Calu3 (cell line): ENCODE results near the gene MAOB. TPM values are rescaled to one million over a fixed set of nuclear protein-coding genes. Genes with fewer than 3 reads are reported as not detected.

Source experiments
- BruUV-seq: library from RNA; stranded (reverse); fragments of 400-500 nt; replicated peaks from 2 replicates; lab custom pipeline; 2021; lab: Mats Ljungman, UMichigan
- CTCF ChIA-PET: fragments of 300-600 bp; sonication (Branson Sonifier 250); formaldehyde crosslinking; loops from one replicate; lab custom pipeline; 2022; ENCODE audit warnings: antibody characterized with exemption; lab: Charles Lee
- DNase-seq: peaks from one replicate; pipeline ENCODE4 v3.0.0; 2022
- H3K27ac Mint-ChIP-seq: one replicate; pipeline ENCODE4 v1.8.0; 2022; ENCODE audit warnings: mixed read lengths; ENCODE audit not compliant: unreplicated experiment
- H3K27me3 Mint-ChIP-seq: one replicate; pipeline ENCODE4 v1.8.0; 2022; ENCODE audit warnings: mixed read lengths; ENCODE audit not compliant: unreplicated experiment
- H3K36me3 Mint-ChIP-seq: one replicate; pipeline ENCODE4 v1.8.0; 2022; ENCODE audit warnings: mild to moderate bottlenecking, moderate library complexity, mixed read lengths; ENCODE audit not compliant: insufficient read depth, unreplicated experiment
- H3K4me1 Mint-ChIP-seq: one replicate; pipeline ENCODE4 v1.8.0; 2022; ENCODE audit warnings: mild to moderate bottlenecking, low read depth, mixed read lengths; ENCODE audit not compliant: unreplicated experiment
- H3K4me3 Mint-ChIP-seq: one replicate; pipeline ENCODE4 v1.8.0; 2022; ENCODE audit warnings: mild to moderate bottlenecking, low read depth, moderate library complexity, mixed read lengths; ENCODE audit not compliant: unreplicated experiment
- H3K9me3 Mint-ChIP-seq: one replicate; pipeline ENCODE4 v1.8.0; 2022; ENCODE audit warnings: low read depth, mixed read lengths; ENCODE audit not compliant: unreplicated experiment
- CTCF ChIP-seq: fragments of 200-600 bp; IDR thresholded peaks from one replicate; pipeline ENCODE4 v1.8.0; 2022; ENCODE audit warnings: antibody characterized with exemption; ENCODE audit not compliant: unreplicated experiment
- intact Hi-C: fragments of 100-400 bp; cut with micrococcal nuclease; formaldehyde crosslinking; loops from one replicate; pipeline ENCODE4 v1.10.0; 2022; ENCODE audit not compliant: unreplicated experiment
- total RNA-seq: library from RNA; stranded (reverse); gene quantifications from 2 replicates; pipeline ENCODE4 v1.2.3, GENCODE V29; 2022

The MAOB gene
- total RNA-seq, 1 experiment from 2014 or later: 56.8 TPM

GRCh38 chrX:43899878-43900815 is 17.9 kb upstream of the MAOB start:
- TF ChIP-seq CTCF: no peak
- DNase-seq: no peak
- CTCF ChIA-PET: no interaction called here
- H3K4me1 Mint-ChIP-seq: no peaks in the 10 kb centered on the region
- no peaks in the 10 kb centered on the region for H3K9me3 Mint-ChIP-seq
- no TSS peak for BruUV-seq
- H3K27ac Mint-ChIP-seq: no peak overlapping the region
- intact Hi-C loops: no loop called here
- H3K4me3 Mint-ChIP-seq: no peak overlapping the region
- H3K36me3 Mint-ChIP-seq: no peaks in the 10 kb centered on the region
- H3K27me3 Mint-ChIP-seq: no peaks in the 10 kb centered on the region

GRCh38 chrX:43898406-43899035 is 16.3 kb upstream of the MAOB start:
- BruUV-seq: no TSS peak

GRCh38 chrX:43897290-43897689 is 15.0 kb upstream of the MAOB start:
- BruUV-seq: no TSS peak
- Mint-ChIP-seq H3K27ac (no peak overlapping the region), H3K4me1 (no peaks in the 10 kb centered on the region), H3K9me3 (no peaks in the 10 kb centered on the region), H3K27me3 (no peaks in the 10 kb centered on the region), H3K36me3 (no peaks in the 10 kb centered on the region), H3K4me3 (no peak overlapping the region)
- intact Hi-C loops: no loop called here
- no peak for TF ChIP-seq CTCF
- no peak for DNase-seq
- CTCF ChIA-PET: no interaction called here

More at GRCh38 chrX:43898406-43899035, 16.3 kb upstream of the MAOB start:
- DNase-seq: no peak
- no peak overlapping the region for H3K4me3 Mint-ChIP-seq
- no peak overlapping the region for H3K27ac Mint-ChIP-seq
- no peaks in the 10 kb centered on the region for H3K4me1 Mint-ChIP-seq
- intact Hi-C loops: no loop called here
- CTCF ChIA-PET: no interaction called here
- H3K36me3 Mint-ChIP-seq: no peaks in the 10 kb centered on the region
- H3K9me3 Mint-ChIP-seq: no peaks in the 10 kb centered on the region
- H3K27me3 Mint-ChIP-seq: no peaks in the 10 kb centered on the region
- TF ChIP-seq CTCF: no peak

- no peak overlapping the region for H3K4me3 Mint-ChIP-seq
- no peaks in the 10 kb centered on the region for H3K36me3 Mint-ChIP-seq
- no peak for DNase-seq
- no peaks in the 10 kb centered on the region for H3K27me3 Mint-ChIP-seq
- H3K27ac Mint-ChIP-seq: no peak overlapping the region
- no peaks in the 10 kb centered on the region for H3K4me1 Mint-ChIP-seq
- no TSS peak for BruUV-seq
- TF ChIP-seq CTCF: no peak
- CTCF ChIA-PET: interaction anchor here (0.9 kb wide), 1 partner anchor 9 kb away, joined by 3 read pairs; no protein-coding TSS in a partner anchor
- intact Hi-C loops: no loop called here
- H3K9me3 Mint-ChIP-seq: peaks cover 2% of the 10 kb centered on the region
These were observed 10.2 kb upstream of the MAOB start for GRCh38 chrX:43892336-43892870.
